Measurements from ENCODE around the gene SMYD3.

SMYD3 gene

GRCh38 chr1:245898581-245898980 lies 608.5 kb downstream of the SMYD3 start:
- Histone ChIP-seq H3K4me3 (no peak overlapping the region), H3K27ac (no peak overlapping the region)
- no peak for DNase-seq (ENCODE audit: low spot score)
- TF ChIP-seq, protein P1, sequence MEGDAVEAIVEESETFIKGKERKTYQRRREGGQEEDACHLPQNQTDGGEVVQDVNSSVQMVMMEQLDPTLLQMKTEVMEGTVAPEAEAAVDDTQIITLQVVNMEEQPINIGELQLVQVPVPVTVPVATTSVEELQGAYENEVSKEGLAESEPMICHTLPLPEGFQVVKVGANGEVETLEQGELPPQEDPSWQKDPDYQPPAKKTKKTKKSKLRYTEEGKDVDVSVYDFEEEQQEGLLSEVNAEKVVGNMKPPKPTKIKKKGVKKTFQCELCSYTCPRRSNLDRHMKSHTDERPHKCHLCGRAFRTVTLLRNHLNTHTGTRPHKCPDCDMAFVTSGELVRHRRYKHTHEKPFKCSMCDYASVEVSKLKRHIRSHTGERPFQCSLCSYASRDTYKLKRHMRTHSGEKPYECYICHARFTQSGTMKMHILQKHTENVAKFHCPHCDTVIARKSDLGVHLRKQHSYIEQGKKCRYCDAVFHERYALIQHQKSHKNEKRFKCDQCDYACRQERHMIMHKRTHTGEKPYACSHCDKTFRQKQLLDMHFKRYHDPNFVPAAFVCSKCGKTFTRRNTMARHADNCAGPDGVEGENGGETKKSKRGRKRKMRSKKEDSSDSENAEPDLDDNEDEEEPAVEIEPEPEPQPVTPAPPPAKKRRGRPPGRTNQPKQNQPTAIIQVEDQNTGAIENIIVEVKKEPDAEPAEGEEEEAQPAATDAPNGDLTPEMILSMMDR (IDR thresholded peaks at IDR 0.05): no peak

GRCh38 chr1:245896258-245896657 lies 610.8 kb downstream of the SMYD3 start:
- Histone ChIP-seq H3K27ac (no peak overlapping the region), H3K4me3 (no peak overlapping the region)
- no peak for DNase-seq (ENCODE audit: low spot score)
- TF ChIP-seq, protein P1 (IDR thresholded peaks at IDR 0.05): no peak

DNA sequence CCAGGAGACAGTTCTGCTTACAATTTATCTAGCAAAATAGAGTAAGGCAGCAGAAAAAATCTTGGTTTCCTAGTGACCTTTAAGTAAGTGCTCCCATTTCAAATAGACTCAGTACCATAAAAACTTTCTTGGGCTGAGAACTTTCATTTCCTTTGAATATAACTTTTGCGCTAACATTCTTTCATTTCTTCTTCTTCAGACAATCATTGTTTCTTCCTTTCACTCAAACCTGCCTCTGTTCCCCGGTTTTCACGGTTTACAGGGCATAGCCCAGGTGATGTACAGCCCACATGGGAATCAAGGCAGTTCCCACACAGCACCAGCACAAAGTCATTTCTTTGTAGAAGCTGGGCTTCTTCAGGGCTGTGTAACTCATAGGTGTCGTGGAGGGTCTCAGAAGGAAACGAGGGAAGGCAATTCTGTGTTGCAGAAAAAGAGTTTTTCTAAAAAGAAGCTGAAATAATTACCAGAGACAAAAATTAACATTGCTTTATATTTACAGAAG lies 611.6 kb downstream of the SMYD3 start:
- Histone ChIP-seq H3K27ac (no peak overlapping the region), H3K4me3 (no peak overlapping the region)
- no peak for DNase-seq (ENCODE audit: low spot score)
- TF ChIP-seq, protein P1 (IDR thresholded peaks at IDR 0.05): no peak

DNA sequence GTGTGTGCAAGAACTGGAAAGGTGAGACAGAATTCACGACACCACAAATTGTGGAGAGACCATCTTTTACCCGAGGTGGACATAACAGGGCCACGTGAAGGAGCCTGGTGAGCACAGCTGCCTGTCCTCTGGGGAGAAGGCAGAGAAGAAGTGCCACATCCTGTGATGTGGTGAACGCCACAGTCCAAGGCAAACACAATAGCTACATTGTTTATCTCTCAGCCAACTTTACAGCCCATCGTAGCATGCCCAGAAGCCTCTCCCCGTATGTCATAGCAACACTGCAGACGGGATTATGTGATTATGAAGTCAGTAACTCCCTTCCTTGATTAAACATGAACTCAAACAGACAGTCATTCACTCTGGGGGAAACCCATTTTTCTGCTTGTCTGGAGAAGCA lies 612.2 kb downstream of the SMYD3 start:
- TF ChIP-seq, protein P1 (IDR thresholded peaks at IDR 0.05): no peak
- no peak for DNase-seq (ENCODE audit: low spot score)
- Histone ChIP-seq H3K4me3 (no peak overlapping the region), H3K27ac (no peak overlapping the region)

GRCh38 chr1:245893025-245893424 lies 614.1 kb downstream of the SMYD3 start:
- TF ChIP-seq, protein P1 (IDR thresholded peaks at IDR 0.05): no peak
- DNase-seq (ENCODE audit: low spot score): no peak
- H3K4me3 ChIP-seq: no peak overlapping the region
- no peak overlapping the region for H3K27ac ChIP-seq

DNA sequence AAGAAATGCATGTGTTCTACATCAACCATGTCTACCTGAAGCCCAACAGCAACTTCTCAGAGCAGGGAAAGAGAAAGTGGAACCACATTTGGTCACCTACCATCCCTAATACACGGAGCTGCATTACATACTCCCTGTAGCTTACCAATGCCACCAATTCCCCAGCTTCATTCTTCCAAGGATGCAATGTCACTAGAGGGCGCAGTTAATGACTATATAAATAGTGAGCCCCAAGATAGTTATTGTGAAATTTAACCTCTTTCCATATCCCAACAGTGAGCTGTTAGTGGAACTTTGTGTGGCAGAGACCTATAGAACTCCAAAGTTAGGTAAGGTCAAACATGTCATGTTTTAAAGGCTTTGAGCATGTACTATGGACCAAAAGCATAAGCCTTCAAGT lies 618.3 kb downstream of the SMYD3 start:
- DNase-seq (ENCODE audit: low spot score): no peak
- H3K27ac ChIP-seq: no peak overlapping the region
- TF ChIP-seq, protein P1 (IDR thresholded peaks at IDR 0.05): no peak
- H3K4me3 ChIP-seq: no peak overlapping the region

DNA sequence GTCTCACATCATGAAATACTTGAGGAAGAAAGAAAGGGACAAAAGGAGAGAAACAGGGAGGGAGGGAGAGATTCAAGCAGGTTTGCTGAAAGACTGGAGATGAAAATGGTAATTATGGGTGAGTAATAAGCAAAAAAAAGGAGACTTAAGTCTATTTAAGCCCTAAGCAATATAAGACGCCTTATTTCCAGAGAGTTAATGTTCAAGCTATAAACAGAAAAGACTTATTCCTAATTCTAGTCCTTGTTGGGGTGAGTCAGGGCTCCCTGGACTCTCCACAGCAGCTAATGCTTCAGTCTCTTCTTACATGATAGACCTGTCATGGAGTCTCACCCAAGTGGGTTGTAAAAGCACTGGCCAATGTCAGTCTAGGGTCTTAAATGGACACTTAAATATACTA lies 619.2 kb downstream of the SMYD3 start:
- DNase-seq (ENCODE audit: low spot score): no peak
- Histone ChIP-seq H3K4me3 (no peak overlapping the region), H3K27ac (no peak overlapping the region)
- TF ChIP-seq, protein P1 (IDR thresholded peaks at IDR 0.05): no peak

Measured in coronary artery (tissue), 2 donors.